Stimulated activated CD8-positive, alpha-beta memory T cell treated with anti-CD3 and anti-CD28 coated beads, Interleukin-4, amount 100 ng/mL, for 24 hours (primary cell): ENCODE measurements around the gene THRSP.

ENCODE experiments used
- DNase-seq: peaks from one replicate; pipeline ENCODE4 v3.0.0-alpha.2; 2020; ENCODE audit warnings: low read depth

THRSP gene

DNA sequence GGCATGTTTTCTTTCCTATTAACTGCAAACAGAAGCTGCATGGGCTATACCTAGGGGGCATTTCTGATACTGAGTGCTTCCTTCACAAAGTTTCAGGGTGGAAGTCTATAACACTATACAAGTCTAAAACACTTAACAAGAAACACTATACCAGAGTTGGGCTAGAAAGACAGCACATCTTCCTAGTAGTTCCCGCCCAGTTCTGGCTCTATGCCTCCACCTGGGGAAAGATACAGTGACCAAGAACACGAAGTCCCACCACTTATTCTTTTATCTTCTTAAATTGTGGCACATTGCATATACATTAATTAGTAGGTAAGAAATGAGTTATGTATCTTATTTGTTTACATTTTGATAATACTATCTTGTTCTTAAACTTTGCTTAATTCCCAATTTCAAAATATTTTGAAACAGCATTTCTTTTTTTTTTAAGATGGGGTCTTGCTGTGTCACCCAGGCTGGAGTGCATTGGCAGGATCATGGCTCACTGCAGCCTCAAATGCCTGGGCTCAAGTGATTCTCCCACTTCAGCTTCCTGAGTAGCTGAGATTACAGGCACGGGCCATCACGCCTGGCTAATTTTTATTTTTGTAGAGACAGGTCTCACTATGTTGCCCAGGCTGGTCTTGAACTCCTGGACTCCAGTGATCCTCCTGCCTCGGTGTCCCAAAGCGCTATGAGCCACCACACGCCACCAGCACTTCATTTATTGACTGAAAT is 34.2 kb downstream of the THRSP start:
- DNase-seq = no peak

- no peak for DNase-seq
These were observed 36.0 kb downstream of the THRSP start for GRCh38 chr11:78099666-78100065.

GRCh38 chr11:78100261-78100660 is 36.6 kb downstream of the THRSP start:
- no peak for DNase-seq

GRCh38 chr11:78100676-78101472 is 37.2 kb downstream of the THRSP start:
- no peak for DNase-seq

DNA sequence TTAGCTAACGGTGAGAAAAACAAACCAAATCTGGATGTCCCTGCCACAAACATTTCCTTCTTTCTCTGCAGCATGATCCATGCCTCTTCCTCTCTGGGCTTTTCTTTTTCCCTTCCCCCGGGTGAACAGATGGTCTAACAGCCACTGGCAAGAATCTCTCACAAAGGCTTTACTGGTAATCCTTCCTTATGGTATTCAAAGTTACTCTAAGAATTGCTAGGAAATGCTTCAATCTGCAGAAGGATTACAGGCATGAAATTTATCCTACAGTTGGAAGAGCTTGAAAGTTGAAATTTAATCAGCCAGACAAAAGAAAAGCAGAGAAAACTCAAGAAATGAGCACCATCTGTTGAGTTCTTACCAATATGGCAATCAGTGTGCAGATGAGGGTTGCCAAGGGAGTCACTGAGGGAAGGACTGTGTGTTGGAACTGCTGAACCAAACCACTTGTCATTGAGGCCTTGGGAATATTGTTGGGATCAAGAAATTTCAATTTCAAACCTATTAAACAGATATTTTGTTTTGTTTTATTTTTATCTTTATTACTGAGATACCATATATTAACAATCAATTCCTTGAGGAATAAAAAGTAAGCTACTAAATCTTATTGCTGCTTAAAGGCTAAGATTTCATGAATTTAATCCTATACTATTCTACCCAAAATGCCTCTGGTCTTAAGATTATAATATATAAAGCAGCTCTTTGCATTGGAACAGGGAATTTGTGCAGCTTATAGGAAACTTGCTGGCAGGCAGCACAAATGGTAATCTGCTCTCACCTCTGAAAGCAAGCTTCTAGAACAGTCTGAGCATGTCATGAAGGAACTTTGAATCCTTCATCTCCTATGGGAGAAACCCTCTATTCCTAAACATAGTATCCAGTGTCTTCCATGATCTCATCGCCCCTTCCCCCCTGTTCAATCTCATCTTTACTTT is 45.7 kb downstream of the THRSP start:
- no peak for DNase-seq

- DNase-seq = no peak
These were observed 46.7 kb downstream of the THRSP start for GRCh38 chr11:78110351-78110750.

DNA sequence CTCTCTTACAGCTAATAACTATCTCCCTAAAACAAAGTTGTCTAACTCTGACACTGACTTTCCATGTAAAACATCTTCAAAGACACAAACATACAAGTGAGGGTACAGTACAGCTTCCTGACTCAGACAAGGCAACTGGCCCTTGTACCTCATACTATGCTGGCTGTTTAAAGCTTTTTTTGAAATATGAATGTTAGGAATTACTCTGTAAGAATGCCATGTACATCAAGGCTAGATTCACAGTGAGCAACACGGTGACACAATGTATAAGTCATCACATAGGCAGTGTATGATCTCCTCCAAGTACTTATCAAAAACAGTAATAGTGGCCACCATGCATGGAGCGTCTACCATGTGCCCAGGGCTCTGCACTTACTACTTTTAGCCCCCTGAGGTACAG is 47.2 kb downstream of the THRSP start:
- DNase-seq = no peak

DNA sequence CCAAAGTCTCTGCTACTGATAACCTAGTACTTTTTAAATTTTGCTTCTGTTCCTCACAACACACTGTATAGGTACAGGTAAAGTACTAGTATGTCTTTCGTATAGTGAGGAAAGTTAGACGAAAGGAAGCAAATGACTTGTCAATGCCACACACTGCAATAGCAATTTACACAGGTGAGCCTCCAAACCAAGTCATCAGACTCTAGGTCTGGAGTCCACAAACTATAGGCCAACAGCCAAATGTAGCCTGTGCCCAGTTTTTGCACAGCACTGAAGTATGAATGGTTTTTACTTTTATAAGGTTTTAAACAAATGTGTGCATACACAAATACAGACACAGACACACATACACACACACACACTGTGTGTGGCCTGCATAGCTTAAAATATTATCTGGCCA is 47.6 kb downstream of the THRSP start:
- no peak for DNase-seq

DNA sequence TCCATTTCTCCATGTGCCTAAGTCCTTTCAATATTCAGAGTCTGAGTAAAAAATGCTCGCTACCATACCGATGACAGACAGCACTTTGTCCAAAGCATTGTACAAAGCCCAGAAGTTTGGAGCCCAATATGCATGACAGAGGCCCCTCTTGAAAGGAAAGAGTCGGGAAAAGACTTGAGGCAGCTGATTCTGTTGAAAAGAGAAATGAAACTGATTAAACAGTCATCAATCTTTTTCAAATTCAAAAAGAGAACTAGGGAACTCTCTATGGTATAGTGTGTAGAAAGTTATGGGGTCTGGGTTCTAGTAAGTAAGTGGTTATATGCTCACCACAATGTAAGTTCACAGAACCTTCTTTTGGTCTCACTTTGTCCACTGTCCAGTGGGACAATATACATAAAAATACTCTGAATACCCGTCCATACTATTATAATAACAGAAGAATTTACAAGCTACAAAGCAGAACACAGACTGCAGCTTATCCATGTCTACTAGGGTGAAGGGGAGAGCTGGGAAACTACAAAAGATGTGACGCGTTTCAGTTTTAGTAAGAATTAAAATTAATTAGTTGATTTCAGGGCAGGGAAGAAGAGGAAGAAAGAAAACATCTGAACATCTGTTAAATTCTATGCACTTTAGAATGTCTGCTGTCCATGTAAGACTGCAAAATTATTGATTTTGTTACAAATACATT is 49.1 kb downstream of the THRSP start:
- no peak for DNase-seq
